HG03135 (cell line): ENCODE data around the gene BACE1.

Experiments
- ATAC-seq: cut with Tn5 transposase; IDR thresholded peaks from one replicate; pipeline ENCODE4 v1.9.1; 2021; ENCODE audit warnings: mild to moderate bottlenecking, moderate library complexity; ENCODE audit not compliant: unreplicated experiment

Gene BACE1

DNA sequence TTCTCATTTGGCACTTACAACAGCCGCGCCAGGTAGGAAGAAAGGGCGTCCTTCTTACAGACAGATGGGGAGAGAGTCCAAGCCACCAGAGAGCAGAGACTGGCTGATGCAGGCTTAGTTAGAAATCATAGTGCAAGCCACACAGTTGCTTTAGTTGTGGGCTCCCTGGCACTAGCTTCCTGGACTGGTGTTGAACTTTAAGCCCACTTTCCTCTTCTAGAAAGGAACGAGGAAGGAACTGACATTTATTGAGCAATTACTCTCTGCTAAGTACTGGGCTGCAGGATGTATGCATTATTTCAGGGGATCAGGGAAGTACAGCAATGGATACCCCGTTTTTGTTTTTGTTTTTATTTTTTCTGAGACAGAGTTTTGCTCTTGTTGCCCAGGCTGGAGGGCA is 3.0 kb downstream of the BACE1 start:
- ATAC-seq, result no peak

DNA sequence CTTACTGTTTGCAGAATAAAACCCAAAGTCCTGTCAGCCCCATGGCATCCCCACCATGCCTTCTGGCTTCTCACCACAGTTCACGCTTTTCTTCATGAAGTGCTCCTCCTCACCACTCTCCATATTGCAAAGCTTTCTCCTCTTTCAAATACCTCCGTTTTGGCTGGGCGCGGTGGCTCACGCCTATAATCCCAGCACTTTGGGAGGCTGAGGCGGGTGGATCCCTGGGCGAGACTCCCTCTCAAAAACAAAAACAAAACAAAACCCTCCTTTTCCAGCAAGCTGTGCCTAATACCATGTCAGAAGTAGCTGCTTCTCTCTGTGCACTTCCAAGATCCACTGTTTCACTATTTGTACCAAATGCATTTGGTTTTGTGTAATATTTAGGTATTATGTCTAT is 6.7 kb downstream of the BACE1 start:
- no peak for ATAC-seq

DNA sequence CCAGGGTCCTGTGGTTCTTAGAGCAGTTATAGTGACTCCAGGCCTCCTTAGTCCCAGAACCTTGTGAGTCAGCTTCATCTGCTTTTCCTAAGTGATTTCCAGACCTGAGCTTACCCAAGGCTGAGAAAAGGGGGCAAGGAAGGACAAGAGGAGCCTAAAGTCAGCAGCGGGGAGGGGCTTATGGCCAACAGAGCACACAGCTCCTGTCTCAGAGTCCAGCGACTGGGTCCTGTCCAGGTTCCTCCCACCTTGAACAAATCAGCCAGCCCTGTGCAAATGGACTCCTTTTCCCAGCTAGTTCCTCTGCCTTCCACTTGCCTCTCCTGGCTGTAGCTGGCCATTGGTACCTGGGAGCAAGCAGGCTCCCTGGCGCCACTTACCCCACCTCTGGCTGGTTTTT is 10.9 kb downstream of the BACE1 start:
- ATAC-seq, result no peak

DNA sequence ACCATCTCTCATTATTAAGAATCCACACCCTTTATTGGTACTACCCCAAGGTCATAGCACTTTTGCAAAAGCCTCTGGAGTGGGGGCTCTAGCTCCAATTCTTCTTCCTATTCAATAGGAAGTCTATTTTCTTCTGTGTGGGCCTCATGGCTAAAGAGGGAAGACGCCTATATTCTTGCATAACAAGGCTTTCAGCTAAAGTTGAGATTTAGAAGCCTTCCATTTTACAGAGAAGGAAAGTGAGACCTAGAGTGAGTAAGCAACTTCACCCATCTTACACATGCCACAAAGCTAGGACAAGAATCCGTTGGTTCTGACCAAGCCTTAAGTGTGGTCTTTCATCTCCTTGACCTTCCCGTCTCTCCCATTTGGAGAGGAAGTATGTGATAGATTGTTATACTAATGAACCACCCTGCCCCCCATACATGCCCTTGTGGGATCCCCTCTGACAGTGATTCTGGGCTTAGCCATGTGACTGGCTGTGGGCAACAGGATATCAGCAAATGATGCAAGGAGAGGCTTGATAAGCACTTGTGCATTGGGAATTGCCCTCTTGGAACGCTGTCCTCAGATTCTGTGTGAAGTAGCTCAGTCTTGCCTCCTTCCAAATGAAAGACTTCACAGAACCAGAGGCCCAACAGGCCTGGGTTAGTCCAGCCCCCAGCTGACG is 12.3 kb downstream of the BACE1 start:
- no peak for ATAC-seq

DNA sequence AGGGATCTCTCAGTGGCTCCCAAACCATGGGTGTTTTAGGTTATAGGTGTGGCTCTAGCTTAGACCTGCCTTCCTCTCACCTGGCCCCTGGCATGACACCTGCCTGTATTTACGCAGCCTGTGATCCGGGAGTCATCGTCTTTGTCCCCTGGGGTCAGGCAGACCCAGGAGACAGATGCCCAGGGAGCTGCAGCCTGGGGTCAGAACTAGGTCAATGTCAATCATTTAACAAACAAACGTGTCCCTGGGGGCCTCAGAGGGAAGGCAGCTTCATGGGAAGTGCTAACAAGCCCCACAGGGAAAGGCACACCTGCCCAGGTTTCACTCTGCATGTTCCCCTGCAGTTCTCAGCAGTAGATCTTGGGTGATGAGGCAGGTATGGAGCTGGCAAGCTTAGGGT is 13.0 kb downstream of the BACE1 start:
- no peak for ATAC-seq

DNA sequence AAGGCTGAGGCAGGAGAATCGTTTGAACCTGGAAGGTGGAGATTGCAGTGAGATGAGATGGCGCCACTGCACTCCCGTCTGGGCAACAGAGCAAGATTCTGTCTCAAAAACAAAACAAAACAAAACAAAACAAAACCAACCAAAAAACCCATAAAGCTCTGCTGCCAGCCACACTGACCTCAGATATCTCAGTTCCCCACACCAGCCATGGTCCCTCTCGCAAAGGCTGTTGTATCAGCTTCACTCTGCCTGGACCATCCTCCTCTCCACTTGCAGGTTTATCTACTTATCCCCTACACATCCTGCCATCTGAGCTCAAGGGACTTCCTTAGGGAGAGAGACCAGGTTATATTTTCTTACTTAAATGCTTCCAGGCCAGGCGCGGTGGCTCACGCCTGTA is 13.8 kb downstream of the BACE1 start:
- ATAC-seq, result no peak

DNA sequence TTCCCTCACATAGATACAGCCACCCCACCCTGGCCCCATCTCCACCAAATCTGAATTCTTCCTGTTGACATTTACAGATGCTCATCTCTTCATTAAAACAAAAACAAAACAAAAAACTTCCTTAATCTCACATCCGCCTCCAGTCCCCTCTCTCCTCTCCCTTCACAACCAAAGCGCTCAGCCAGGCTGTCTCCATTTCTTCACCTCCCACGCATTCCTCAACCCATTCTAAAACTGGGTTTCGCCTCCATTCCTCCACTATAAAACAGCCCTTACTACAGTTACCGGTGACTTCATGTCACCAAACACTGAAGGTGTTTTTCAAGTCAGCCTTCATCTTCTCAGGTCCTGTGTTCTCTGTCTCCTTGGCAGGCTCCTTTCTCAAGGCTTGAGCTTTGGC is 15.3 kb downstream of the BACE1 start:
- ATAC-seq, result no peak

DNA sequence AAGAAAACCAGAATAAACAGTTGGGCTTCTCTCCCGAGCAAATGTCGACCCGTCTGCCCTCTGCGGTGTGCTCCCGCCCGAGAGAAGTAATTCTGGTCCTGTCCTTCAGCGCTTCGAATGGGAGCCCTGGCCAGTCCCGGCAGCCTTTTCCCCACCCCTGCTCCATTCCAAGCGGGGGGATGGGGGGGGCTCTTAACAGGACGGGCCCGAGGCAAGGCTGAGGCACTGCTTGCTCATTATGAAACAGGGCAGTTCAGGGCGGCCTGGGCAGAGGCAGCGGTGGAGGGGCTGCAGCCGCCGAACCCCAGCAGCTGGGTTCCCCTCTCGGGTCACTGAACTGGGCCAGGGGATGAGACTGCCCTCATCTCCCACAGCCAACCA is 15.8 kb downstream of the BACE1 start:
- ATAC-seq, result no peak

DNA sequence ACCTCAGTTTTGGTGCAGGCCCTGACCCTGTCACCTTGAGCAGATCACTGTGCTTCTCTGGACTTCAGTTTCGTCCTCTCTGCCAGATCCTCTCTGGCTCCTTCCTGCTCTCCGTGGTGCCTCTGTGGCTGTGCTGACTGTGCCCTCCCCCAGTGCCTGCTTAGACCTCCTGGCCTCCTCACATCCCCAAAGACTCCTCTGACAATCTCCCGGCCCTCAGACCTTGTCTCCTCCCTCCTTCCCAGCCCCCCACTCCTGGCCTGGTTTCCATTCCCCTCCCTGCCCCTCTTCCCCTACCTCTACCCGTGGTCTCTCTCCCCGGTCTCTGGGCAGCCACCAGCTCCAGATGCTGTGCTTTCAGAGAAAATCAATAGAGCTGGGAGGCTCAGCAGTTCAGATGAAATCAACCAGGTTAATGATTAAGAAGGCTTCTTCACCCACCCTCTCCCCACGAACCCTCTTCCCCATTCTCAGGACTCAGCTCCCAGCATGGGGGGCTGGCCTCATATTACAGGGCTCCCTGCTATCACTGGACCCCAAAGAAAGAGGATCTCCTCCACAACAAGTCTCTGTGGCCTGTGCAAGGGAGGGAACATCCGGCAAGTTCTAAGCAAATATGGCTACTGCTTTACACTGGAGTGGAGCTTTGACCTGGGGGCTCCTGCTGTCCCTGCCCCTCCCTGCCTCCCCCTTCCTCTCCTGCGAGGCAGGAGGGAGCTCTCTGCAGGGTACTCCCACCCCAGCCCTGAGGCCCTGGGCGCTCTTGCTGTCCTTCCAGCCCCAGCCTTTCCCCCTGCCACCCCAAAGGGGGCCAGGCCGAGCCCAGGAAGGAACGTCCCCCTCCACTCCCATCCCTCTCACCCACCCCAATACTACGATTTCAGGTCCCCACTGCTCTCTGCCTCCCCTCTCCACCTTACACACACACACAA is 16.4 kb downstream of the BACE1 start:
- ATAC-seq, result no peak

DNA sequence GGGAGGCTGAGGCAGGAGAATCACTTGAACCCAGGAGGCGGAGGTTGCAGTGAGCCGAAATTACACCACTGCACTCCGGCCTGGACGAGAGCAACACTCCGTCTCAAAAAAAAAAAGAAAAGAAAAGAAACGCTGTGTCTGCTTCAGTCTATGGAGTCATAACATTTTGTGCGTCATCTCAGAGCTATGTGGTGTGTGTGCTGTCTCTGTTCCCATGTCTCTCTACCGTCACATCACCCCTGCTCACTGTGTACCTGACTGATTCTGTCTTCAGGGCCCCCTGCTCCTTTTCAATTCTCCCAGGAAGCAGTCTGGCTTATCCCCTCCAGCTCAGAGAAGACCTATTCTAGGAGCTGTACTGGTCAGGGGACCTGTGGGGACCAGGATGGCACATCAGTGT is 17.9 kb downstream of the BACE1 start:
- no peak for ATAC-seq

DNA sequence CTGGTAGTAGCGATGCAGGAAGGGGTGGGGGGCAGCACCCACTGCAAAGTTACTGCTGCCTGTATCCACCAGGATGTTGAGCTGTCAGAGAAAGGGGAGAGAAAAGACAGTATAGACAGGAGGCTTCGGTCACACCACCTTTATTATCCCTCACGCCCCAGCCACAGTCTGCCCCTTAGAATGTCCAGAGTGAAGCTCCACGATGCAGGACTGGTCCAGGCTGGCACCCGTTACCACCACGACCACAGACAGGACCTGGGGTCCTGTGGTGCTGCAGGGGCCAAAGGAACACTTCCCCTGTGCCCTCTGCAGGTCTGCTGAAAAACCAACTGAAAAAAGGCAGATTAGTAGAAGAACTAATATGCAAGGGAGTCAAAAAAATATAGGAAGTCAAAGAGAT is 19.2 kb downstream of the BACE1 start:
- no peak for ATAC-seq

DNA sequence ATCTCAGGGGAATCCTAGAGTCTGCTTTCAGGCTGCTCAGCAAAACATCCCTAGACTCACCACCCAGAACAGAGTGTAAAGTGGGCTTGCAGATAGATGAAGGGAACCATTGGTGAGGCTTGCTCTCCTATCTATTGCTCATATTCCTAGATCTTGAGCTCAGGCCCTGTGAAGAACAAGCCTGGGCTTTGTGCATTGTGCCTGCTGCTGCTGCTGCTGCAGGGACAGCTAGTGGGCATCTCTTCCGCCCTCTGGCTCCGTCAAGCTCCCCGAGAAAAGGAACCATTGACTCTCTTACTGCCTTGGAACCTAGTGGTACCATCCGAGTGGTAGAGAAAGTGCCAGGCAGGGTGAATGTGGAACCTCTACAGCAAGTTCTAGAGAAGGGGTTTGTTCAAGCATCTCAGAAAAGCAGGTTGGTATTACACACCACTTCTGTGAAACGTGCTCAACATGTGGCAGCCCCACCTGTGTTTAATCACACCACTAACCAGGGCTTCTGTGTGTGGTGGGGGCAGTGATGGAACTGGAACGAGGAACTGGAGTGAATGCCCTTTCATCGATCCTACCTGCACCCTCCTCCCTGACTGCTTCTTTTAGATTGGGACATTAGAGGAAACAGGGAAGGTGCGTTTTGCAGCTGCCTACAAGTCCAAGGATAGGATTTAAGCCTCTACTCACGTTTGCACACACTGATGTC is 20.5 kb downstream of the BACE1 start:
- ATAC-seq, result no peak

DNA sequence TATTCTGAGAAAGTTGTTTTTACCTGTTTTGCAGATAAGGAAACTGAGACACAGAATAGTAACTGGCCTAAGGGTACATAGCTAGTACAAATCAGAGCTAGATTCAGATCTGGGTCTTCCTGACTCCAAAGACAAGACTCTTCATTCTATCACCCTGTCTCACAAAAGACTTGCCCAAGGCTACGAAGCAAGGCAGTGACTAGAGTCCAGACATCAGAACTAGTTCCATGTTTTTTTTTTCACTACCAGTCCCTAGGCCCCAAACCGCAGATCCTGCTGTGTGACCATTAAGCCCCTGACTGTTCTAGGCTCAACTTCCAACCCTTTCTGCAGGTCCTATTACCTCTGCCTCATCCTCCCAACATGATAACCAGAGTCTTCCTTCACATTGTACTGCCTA is 23.4 kb downstream of the BACE1 start:
- no peak for ATAC-seq

DNA sequence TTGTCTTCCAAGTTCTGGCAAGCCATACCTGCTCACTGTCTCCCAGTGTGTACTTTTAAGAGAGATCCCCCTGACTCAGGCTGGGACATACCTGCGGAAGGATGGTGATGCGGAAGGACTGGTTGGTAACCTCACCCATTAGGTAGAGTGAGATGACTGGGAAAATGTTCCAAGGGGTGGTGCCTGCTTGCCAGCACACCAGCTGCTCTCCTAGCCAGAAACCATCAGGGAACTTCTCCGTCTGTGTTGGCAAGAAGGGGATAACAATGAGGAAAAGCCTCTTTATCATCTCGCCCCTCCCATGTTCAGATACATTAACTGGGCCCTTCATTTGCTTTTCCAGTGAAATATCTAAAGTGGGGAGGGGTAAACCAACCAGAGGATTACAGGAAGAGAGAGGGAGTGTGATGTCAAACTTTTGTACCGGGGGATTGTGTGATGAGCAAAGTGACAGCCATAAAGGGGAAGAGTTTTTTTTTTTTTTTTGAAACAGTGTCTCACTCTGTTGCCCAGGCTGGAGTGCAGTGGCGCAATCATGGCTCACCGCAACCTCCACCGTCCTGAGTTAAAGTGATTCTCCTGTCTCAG is 25.2 kb downstream of the BACE1 start, which contains the start of gene BACE1-AS:
Gene BACE1-AS, plus strand, starts transcription at position 538 of the 588 bp plus-strand sequence.
- ATAC-seq, result no peak

DNA sequence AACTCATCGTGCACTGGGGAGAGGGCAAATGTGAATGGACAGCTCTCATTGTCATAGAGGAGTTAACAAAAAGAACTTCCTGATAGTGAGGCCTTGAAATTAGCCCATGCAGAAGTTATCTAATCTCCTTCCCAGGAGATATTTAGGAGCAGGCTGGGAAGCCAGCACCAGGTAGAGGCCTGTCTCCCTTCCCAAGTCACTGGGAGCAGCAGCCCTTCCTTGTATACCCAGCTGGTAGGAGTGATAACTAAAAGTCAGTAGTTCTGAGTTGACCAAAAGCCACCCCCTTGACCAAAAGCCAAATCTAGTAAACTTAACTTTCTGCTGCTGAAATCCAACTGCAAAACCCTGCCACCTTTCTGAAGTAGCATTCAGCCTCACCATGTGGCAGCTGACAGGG is 26.3 kb downstream of the BACE1 start:
- ATAC-seq, result no peak

DNA sequence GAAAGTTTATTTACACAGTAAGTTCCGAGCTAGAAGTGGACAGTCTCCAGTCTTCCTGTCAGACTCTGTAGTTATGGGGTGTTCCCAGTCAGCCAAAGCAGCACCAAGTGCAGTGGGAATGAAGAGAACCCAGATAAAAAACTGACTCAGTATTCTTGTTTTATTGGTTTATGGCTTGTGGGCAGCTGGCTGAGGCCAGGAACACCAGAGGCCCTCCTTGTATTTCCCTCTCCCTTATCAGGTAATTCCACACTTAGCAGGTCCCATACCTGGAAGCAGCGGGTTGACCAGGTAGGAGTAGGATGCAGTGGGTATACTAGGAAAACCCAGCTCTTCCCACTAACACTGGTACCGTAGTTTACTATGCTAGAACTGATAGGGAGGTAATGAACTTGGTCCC is 28.4 kb downstream of the BACE1 start:
- no peak for ATAC-seq

DNA sequence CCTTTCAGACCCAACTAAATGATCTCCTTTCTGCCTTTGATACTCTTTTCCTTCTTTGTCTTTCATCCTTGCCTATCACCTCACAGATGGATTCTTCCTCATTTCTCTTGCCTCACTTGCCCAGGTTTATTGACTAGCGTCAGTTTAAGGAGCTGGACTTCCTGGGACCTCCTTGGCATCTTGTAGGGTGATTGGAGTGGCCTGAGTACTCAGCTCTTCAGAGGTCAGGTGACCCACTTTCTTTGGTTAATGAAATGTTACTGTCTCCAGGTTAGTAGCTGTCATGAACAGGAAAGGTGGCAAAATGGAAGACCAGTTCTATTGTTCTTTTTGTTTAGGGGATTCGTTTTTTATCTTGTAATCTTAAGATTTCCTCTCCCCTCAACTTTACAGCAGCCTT is 29.5 kb downstream of the BACE1 start:
- ATAC-seq, result no peak

DNA sequence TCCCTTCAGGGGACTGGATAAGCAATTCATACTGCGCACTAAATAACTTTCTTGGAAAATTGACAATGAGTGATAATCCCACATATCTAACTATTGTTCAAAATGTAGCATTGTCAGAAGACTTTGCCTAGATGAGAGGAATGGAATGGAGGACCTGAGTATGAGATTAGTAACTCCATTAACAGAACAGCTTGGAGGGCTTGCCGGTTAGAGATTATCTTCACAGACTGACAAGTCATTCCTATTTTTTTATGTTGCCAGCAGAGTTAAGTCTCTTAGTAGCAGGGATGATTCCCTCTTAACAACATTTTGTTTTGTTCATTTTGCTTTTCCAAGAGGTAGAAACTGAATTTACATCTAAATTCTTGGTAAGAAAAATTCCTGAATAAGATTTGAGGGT is 32.0 kb downstream of the BACE1 start:
- ATAC-seq, result no peak

DNA sequence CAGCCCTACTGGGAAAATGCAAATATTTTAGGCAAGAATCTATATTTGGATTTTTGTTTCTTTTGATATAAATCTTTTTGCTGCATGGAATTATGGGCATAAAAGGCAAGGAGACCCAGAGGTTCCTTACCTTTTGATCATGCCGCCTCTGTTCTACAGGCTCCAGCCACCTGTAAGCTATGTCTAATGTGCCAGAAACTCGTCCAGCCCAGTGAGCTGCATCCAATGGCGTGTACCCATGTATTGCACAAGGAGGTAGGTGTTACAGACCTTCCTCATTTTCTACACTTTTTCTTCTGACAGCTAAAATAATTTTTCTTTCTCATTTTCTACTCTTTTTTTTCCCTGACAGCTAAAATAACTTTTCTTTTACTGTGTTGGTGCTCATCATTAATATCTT is 33.1 kb downstream of the BACE1 start:
- ATAC-seq, result no peak

DNA sequence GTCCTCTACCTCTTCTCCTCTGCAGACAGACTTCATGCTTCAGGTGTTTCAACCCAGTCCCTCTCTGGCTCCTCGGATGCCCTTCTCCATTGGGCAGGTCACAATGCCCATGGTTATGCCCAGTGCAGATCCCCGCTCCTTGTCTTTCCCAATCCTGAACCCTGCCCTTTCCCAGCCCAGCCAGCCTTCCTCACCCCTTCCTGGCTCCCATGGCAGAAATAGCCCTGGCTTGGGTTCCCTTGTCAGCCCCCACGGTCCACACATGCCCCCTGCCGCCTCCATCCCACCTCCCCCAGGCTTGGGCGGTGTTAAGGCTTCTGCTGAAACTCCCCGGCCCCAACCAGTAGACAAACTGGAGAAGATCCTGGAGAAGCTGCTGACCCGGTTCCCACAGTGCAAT is 34.2 kb downstream of the BACE1 start:
- ATAC-seq, result no peak

DNA sequence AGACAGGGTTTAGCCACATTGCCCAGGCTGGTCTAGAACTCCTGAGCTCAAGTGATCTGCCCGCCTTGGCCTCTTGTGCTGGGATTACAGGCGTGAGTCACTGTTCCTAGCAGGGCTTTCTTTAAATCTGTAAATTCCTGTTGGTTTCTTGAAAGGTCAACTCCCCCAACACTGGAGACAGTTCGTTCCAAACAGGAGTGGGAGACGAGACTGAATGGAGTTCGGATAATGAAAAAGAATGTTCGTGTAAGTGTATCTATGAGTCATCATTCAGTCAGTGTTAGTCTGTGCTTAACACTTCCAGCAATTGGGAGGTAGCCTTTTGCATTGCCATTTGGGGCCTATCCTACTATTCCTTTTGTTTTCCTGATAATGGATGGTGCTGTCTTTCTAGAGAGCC is 34.9 kb downstream of the BACE1 start:
- ATAC-seq, result no peak
